NCI-H524 treated with DMSO at 0.1 percent for 48 hours (cell line): ENCODE data around the gene FRS3.
"Not testable (repeated sequence)": the region's sequence is repeated elsewhere in the genome, so short reads cannot be mapped to it uniquely, and the experiment has no call there.

Experiments
- DNase-seq: peaks from one replicate; lab custom pipeline; 2025; lab: John Stamatoyannopoulos, UW

FRS3 gene

GRCh38 chr6:41769376-41769775 is 10.3 kb downstream of the FRS3 start:
- DNase-seq, result no peak

GRCh38 chr6:41768545-41769308 is 11.0 kb downstream of the FRS3 start:
- no peak for DNase-seq

GRCh38 chr6:41767112-41767833 is 12.4 kb downstream of the FRS3 start:
- DNase-seq, result no peak

GRCh38 chr6:41766043-41766664 is 13.5 kb downstream of the FRS3 start:
- not testable (repeated sequence) for DNase-seq

GRCh38 chr6:41763470-41763869 is 16.2 kb downstream of the FRS3 start:
- no peak for DNase-seq

GRCh38 chr6:41759905-41760579 is 19.7 kb downstream of the FRS3 start:
- no peak for DNase-seq

GRCh38 chr6:41759106-41759904 is 20.4 kb downstream of the FRS3 start:
- no peak for DNase-seq

GRCh38 chr6:41758641-41759035 is 21.1 kb downstream of the FRS3 start:
- DNase-seq, result no peak

- DNase-seq, result no peak
These were observed 21.6 kb downstream of the FRS3 start for GRCh38 chr6:41757931-41758640.

GRCh38 chr6:41757271-41757670 is 22.4 kb downstream of the FRS3 start:
- DNase-seq, result no peak

GRCh38 chr6:41756354-41756753 is 23.3 kb downstream of the FRS3 start:
- DNase-seq, result no peak

GRCh38 chr6:41755895-41756294 is 23.8 kb downstream of the FRS3 start:
- DNase-seq, result no peak

- DNase-seq, result no peak
These were observed 29.3 kb downstream of the FRS3 start for GRCh38 chr6:41750374-41750773.

- no peak for DNase-seq
These were observed 31.2 kb downstream of the FRS3 start for GRCh38 chr6:41748542-41748941.

- DNase-seq, result no peak
These were observed 31.6 kb downstream of the FRS3 start for GRCh38 chr6:41748102-41748477.

GRCh38 chr6:41747256-41748101 is 32.2 kb downstream of the FRS3 start, which contains the start of gene PGC:
Gene PGC (minus strand): TSS chr6:41747397. CDS start chr6:41747334, 63 bp downstream.
- DNase-seq, result no peak

- no peak for DNase-seq
These were observed 33.6 kb downstream of the FRS3 start for GRCh38 chr6:41746107-41746506.

GRCh38 chr6:41744236-41744787 is 35.4 kb downstream of the FRS3 start:
- no peak for DNase-seq

- DNase-seq, result no peak
These were observed 36.1 kb downstream of the FRS3 start for GRCh38 chr6:41743406-41744235.
